Panc1 (cell line): Measurements from ENCODE around the gene ZFP1. TPM values are rescaled to one million over a fixed set of nuclear protein-coding genes. Genes with fewer than 3 reads are reported as not detected.

ENCODE experiments used
- ATAC-seq: fragments of 200-7000 bp; cut with Tn5 transposase; 2 replicates; pipeline ENCODE4 v1.9.1; 2020; ENCODE audit warnings: mild to moderate bottlenecking, moderate library complexity
- BruUV-seq: library from RNA; stranded (reverse); fragments of 400-500 nt; replicated peaks from 2 replicates; lab custom pipeline; 2021; lab: Mats Ljungman, UMichigan
- CTCF ChIA-PET: fragments of 300-600 bp; sonication (Branson Sonifier 250); formaldehyde crosslinking; loops from one replicate; lab custom pipeline; 2022; ENCODE audit warnings: antibody characterized with exemption; lab: Charles Lee
- POLR2A ChIA-PET: fragments of 300-600 bp; sonication (Branson Sonifier 250); formaldehyde crosslinking; loops from one replicate; lab custom pipeline; 2022; ENCODE audit warnings: antibody characterized with exemption; lab: Charles Lee
- DNase-seq: peaks from one replicate; pipeline ENCODE4 v3.0.0-alpha.2; 2010; ENCODE audit warnings: low read depth, low spot score
- H3K27ac ChIP-seq: 2 replicates; pipeline ENCODE4 v1.5.1; 2011; ENCODE audit warnings: mild to moderate bottlenecking, low read length, inconsistent platforms
- H3K27me3 ChIP-seq: fragments of 200-500 bp; sonication (Bioruptor generic); 2 replicates; pipeline ENCODE4 v1.6.0; 2014; ENCODE audit warnings: low read length, inconsistent platforms; ENCODE audit not compliant: control insufficient read depth, insufficient read depth
- H3K36me3 ChIP-seq: fragments of 200-500 bp; sonication (Bioruptor generic); 2 replicates; pipeline ENCODE4 v1.5.1; 2014; ENCODE audit warnings: inconsistent platforms, mild to moderate bottlenecking, low read length, moderate library complexity; ENCODE audit not compliant: control insufficient read depth, insufficient read depth
- H3K4me1 ChIP-seq: 2 replicates; pipeline ENCODE4 v1.5.1; 2011; ENCODE audit warnings: inconsistent platforms, mild to moderate bottlenecking, low read length, moderate library complexity; ENCODE audit not compliant: control insufficient read depth, insufficient read depth
- H3K4me3 ChIP-seq, 2 experiments: 2 replicates each; pipeline ENCODE4 v1.5.1; 2011 to 2012; ENCODE audit warnings: low read depth in 2 of 2, low read length in 2 of 2, mild to moderate bottlenecking in 2 of 2, inconsistent platforms in 1 of 2, moderate library complexity in 1 of 2
- H3K9me3 ChIP-seq: fragments of 200-500 bp; sonication (Bioruptor generic); 2 replicates; pipeline ENCODE4 v1.5.1; 2014; ENCODE audit warnings: low read depth, mild to moderate bottlenecking, inconsistent platforms, low read length, moderate library complexity; ENCODE audit not compliant: control insufficient read depth, insufficient read depth
- CTCF ChIP-seq: fragments of 450-650 bp; IDR thresholded peaks from 2 replicates; pipeline ENCODE4 v1.5.1; 2017; ENCODE audit warnings: mild to moderate bottlenecking
- POLR2AphosphoS5 ChIP-seq: IDR thresholded peaks from 2 replicates; pipeline ENCODE4 v1.6.1; 2012; ENCODE audit warnings: mild to moderate bottlenecking, low read depth, low read length, moderate library complexity
- SIN3A ChIP-seq: IDR thresholded peaks from 2 replicates; pipeline ENCODE4 v1.6.1; 2012; ENCODE audit warnings: low read depth, mild to moderate bottlenecking, low read length, moderate library complexity, borderline replicate concordance; ENCODE audit not compliant: insufficient read depth
- TCF7L2 ChIP-seq: IDR thresholded peaks from 2 replicates; pipeline ENCODE4 v1.6.1; 2011; ENCODE audit warnings: mild to moderate bottlenecking, low read depth, low read length, inconsistent platforms
- in situ Hi-C: cut with HindIII; loops from 2 replicates; pipeline ENCODE4 v1.10.0; 2016; ENCODE audit warnings: low sequenced_read_pairs, low pct_unique_long_range_greater_than_20kb
- intact Hi-C: fragments of 100-400 bp; cut with micrococcal nuclease; formaldehyde crosslinking; loops from one replicate; pipeline ENCODE4 v1.10.0; 2022; ENCODE audit not compliant: unreplicated experiment
- total RNA-seq: library from RNA; stranded (reverse); gene quantifications from one replicate; pipeline ENCODE4 v1.2.1, GENCODE V29; 2021; ENCODE audit not compliant: unreplicated experiment
- TF ChIP-seq, protein P1 (sequence below), 2 experiments: IDR thresholded peaks; 2 replicates each; pipeline ENCODE4 v1.6.1; 2011 to 2012; ENCODE audit warnings: low read depth in 2 of 2, control low read depth in 1 of 2, low read length in 1 of 2, mild to moderate bottlenecking in 1 of 2, moderate library complexity in 1 of 2; ENCODE audit not compliant: insufficient read depth in 1 of 2

The ZFP1 gene
- total RNA-seq, 1 experiment from 2014 or later, result 10.0 TPM

GRCh38 chr16:75099738-75100602 is 48.4 kb upstream of the ZFP1 start:
- no peak overlapping the region for H3K4me3 ChIP-seq
- ChIA-PET CTCF (no interaction called here), POLR2A (no interaction called here)
- no peaks in the 10 kb centered on the region for H3K36me3 ChIP-seq
- ATAC-seq (peak; percentile 45; the same call in 1 of the 2 replicates), DNase-seq (no peak)
- intact Hi-C loops, result no loop called here
- H3K9me3 ChIP-seq, result no peaks in the 10 kb centered on the region
- no TSS peak for BruUV-seq
- H3K4me1 ChIP-seq, result peaks cover 5% of the 10 kb centered on the region
- no peak overlapping the region for H3K27ac ChIP-seq
- in situ Hi-C loops, result no loop called here
- no peaks in the 10 kb centered on the region for H3K27me3 ChIP-seq
- TF ChIP-seq SIN3A (no peak), POLR2AphosphoS5 (no peak), CTCF (no peak), TCF7L2 (no peak)
- TF ChIP-seq, protein P1, sequence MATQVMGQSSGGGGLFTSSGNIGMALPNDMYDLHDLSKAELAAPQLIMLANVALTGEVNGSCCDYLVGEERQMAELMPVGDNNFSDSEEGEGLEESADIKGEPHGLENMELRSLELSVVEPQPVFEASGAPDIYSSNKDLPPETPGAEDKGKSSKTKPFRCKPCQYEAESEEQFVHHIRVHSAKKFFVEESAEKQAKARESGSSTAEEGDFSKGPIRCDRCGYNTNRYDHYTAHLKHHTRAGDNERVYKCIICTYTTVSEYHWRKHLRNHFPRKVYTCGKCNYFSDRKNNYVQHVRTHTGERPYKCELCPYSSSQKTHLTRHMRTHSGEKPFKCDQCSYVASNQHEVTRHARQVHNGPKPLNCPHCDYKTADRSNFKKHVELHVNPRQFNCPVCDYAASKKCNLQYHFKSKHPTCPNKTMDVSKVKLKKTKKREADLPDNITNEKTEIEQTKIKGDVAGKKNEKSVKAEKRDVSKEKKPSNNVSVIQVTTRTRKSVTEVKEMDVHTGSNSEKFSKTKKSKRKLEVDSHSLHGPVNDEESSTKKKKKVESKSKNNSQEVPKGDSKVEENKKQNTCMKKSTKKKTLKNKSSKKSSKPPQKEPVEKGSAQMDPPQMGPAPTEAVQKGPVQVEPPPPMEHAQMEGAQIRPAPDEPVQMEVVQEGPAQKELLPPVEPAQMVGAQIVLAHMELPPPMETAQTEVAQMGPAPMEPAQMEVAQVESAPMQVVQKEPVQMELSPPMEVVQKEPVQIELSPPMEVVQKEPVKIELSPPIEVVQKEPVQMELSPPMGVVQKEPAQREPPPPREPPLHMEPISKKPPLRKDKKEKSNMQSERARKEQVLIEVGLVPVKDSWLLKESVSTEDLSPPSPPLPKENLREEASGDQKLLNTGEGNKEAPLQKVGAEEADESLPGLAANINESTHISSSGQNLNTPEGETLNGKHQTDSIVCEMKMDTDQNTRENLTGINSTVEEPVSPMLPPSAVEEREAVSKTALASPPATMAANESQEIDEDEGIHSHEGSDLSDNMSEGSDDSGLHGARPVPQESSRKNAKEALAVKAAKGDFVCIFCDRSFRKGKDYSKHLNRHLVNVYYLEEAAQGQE (IDR thresholded peaks at IDR 0.05; ENCODE audit: insufficient read depth in 1 of 2, low read depth in 2 of 2, low read length in 1 of 2), result no peak

DNA sequence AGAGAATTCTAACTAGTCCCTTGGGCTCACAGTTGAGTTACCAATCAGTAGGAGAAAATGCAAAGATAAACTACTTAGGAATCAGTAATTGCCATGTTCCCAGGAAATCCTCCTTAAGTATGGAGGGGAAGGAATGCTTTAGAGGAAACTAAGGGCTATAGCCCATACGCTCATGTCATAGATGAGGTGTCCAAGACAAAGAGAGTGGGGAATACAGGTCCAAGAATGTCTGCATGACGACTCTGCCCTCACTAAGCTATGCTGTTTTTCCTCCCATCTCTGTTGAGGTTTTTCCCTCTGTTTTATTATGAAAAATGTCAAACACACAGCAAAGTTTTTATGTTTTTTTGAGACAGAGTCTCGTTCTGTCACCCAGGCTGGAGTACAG is 47.7 kb upstream of the ZFP1 start:
- H3K27me3 ChIP-seq, result no peaks in the 10 kb centered on the region
- no peak overlapping the region for H3K4me3 ChIP-seq
- ChIA-PET CTCF (no interaction called here), POLR2A (no interaction called here)
- no TSS peak for BruUV-seq
- TF ChIP-seq CTCF (no peak), TCF7L2 (no peak), SIN3A (no peak), POLR2AphosphoS5 (no peak)
- TF ChIP-seq, protein P1 (IDR thresholded peaks at IDR 0.05; ENCODE audit: insufficient read depth in 1 of 2, low read depth in 2 of 2, low read length in 1 of 2), result no peak
- no peak overlapping the region for H3K27ac ChIP-seq
- DNase-seq, result no peak
- in situ Hi-C loops (no loop called here), intact Hi-C loops (no loop called here)
- ATAC-seq, result no peak
- H3K36me3 ChIP-seq, result no peaks in the 10 kb centered on the region
- H3K4me1 ChIP-seq, result peaks cover 5% of the 10 kb centered on the region
- H3K9me3 ChIP-seq, result no peaks in the 10 kb centered on the region
